Peyer's patch (tissue), 4 donors: Measurements from ENCODE around the gene RPLP2.

ENCODE experiments used
- POLR2A ChIP-seq, 2 donors: fragments of 450-650 bp; IDR thresholded peaks; one replicate each; pipeline ENCODE4 v1.5.1; 2017; ENCODE audit warnings: antibody characterized with exemption in 2 of 2, mild to moderate bottlenecking in 2 of 2, moderate library complexity in 2 of 2
- TF ChIP-seq, protein P1 (sequence below), 6 experiments: fragments of 450-650 bp in 4 of 6; fragments of 200-600 bp in 2 of 6; sonication (generic) in 1 of 6; IDR thresholded peaks; one replicate each; pipeline ENCODE4 v1.5.1; 2017 to 2019; ENCODE audit warnings: antibody characterized with exemption in 6 of 6, mild to moderate bottlenecking in 3 of 6, moderate library complexity in 1 of 6

DNA sequence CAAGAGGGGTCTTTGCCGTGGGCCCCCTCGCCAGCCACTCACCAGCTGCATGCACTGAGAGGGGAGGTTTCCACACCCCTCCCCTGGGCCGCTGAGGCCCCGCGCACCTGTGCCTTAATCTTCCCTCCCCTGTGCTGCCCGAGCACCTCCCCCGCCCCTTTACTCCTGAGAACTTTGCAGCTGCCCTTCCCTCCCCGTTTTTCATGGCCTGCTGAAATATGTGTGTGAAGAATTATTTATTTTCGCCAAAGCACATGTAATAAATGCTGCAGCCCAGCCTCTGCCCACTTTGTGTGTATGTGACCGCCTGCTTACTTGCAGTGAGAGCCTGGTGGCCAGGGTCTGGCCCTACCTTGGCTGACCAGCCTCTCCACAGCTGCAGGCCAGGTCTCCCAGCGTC lies 15.2 kb downstream of the RPLP2 start:
- TF ChIP-seq, protein P1, sequence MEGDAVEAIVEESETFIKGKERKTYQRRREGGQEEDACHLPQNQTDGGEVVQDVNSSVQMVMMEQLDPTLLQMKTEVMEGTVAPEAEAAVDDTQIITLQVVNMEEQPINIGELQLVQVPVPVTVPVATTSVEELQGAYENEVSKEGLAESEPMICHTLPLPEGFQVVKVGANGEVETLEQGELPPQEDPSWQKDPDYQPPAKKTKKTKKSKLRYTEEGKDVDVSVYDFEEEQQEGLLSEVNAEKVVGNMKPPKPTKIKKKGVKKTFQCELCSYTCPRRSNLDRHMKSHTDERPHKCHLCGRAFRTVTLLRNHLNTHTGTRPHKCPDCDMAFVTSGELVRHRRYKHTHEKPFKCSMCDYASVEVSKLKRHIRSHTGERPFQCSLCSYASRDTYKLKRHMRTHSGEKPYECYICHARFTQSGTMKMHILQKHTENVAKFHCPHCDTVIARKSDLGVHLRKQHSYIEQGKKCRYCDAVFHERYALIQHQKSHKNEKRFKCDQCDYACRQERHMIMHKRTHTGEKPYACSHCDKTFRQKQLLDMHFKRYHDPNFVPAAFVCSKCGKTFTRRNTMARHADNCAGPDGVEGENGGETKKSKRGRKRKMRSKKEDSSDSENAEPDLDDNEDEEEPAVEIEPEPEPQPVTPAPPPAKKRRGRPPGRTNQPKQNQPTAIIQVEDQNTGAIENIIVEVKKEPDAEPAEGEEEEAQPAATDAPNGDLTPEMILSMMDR (IDR thresholded peaks at IDR 0.05) = no peak
- no peak for TF ChIP-seq POLR2A (IDR thresholded peaks at IDR 0.05)
